GM21723 (cell line): Measurements from ENCODE around the gene PRICKLE3.
A peak's percentile ranks its signal among the peaks of the same experiment; 100 is the strongest.
"Not testable (repeated sequence)": the region's sequence is repeated elsewhere in the genome, so short reads cannot be mapped to it uniquely, and the experiment has no call there.

Source experiments
- ATAC-seq: cut with Tn5 transposase; IDR thresholded peaks from one replicate; pipeline ENCODE4 v1.9.1; 2021; ENCODE audit warnings: mild to moderate bottlenecking, moderate library complexity; ENCODE audit not compliant: unreplicated experiment

PRICKLE3 gene

GRCh38 chrX:49187028-49187394 is 838 bp upstream of the PRICKLE3 start:
- ATAC-seq: no peak

GRCh38 chrX:49184294-49185281 is 1.6 kb downstream of the PRICKLE3 start:
- ATAC-seq: peak; percentile 57

- no peak for ATAC-seq
These were observed 2.4 kb downstream of the PRICKLE3 start for GRCh38 chrX:49183701-49184281.

- ATAC-seq: no peak
These were observed 6.8 kb downstream of the PRICKLE3 start for GRCh38 chrX:49179358-49179757.

GRCh38 chrX:49178537-49178936 is 7.6 kb downstream of the PRICKLE3 start:
- no peak for ATAC-seq

- ATAC-seq: no peak
These were observed 8.2 kb downstream of the PRICKLE3 start for GRCh38 chrX:49177873-49178480.

- ATAC-seq: no peak
These were observed 8.8 kb downstream of the PRICKLE3 start for GRCh38 chrX:49177338-49177833.

- no peak for ATAC-seq
These were observed 9.5 kb downstream of the PRICKLE3 start for GRCh38 chrX:49176421-49177326.

- no peak for ATAC-seq
These were observed 10.5 kb downstream of the PRICKLE3 start for GRCh38 chrX:49175435-49176274.

- ATAC-seq: no peak
These were observed 11.4 kb downstream of the PRICKLE3 start for GRCh38 chrX:49174723-49175122.

- ATAC-seq: not testable (repeated sequence)
These were observed 12.6 kb downstream of the PRICKLE3 start for GRCh38 chrX:49173544-49173943.

- ATAC-seq: peak; percentile 65
These were observed 13.8 kb downstream of the PRICKLE3 start for GRCh38 chrX:49172280-49172780.

- ATAC-seq: peak; percentile 41
These were observed 14.4 kb downstream of the PRICKLE3 start, which contains the start of gene PLP2 for GRCh38 chrX:49171752-49172279. PLP2 (plus strand) TSS chrX:49171898; CDS start chrX:49172001, 103 bp downstream.

GRCh38 chrX:49167740-49168108 is 18.4 kb downstream of the PRICKLE3 start:
- ATAC-seq: no peak

- ATAC-seq: peak; percentile 11
These were observed 19.0 kb downstream of the PRICKLE3 start for GRCh38 chrX:49166914-49167739.

- peak; percentile 35 for ATAC-seq
These were observed 20.0 kb downstream of the PRICKLE3 start for GRCh38 chrX:49165901-49166881.
